ENCODE results near the gene DOCK4. TPM values are rescaled to one million over a fixed set of nuclear protein-coding genes. Genes with fewer than 3 reads are reported as not detected.

The DOCK4 gene
- total and polyA plus RNA-seq, 2 of the 8 experiments (the other 6 are each of a cell fraction or from before 2014, with no cell fraction given): 5.1 to 23.6 TPM

DNA sequence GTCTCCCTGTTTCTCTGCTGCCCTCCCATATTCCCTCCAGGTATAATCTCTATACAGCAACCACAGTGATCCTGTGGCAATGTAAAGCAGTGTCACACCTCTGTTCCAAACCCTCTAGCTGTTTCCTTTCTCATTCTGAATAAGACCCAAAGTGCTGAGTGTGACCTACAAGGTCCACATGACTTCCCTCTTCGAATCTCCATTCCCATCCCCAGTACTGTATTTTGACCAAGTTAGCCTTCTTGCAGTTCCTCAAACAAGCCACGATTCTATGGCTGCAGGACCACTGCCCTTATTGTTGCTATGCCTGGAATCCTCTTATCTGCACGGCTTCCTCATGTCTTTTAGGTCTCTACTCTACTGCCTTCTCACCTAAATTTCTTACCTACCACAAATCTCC lies 291.9 kb downstream of the DOCK4 start (continued):
- TF ChIP-seq, protein P1, sequence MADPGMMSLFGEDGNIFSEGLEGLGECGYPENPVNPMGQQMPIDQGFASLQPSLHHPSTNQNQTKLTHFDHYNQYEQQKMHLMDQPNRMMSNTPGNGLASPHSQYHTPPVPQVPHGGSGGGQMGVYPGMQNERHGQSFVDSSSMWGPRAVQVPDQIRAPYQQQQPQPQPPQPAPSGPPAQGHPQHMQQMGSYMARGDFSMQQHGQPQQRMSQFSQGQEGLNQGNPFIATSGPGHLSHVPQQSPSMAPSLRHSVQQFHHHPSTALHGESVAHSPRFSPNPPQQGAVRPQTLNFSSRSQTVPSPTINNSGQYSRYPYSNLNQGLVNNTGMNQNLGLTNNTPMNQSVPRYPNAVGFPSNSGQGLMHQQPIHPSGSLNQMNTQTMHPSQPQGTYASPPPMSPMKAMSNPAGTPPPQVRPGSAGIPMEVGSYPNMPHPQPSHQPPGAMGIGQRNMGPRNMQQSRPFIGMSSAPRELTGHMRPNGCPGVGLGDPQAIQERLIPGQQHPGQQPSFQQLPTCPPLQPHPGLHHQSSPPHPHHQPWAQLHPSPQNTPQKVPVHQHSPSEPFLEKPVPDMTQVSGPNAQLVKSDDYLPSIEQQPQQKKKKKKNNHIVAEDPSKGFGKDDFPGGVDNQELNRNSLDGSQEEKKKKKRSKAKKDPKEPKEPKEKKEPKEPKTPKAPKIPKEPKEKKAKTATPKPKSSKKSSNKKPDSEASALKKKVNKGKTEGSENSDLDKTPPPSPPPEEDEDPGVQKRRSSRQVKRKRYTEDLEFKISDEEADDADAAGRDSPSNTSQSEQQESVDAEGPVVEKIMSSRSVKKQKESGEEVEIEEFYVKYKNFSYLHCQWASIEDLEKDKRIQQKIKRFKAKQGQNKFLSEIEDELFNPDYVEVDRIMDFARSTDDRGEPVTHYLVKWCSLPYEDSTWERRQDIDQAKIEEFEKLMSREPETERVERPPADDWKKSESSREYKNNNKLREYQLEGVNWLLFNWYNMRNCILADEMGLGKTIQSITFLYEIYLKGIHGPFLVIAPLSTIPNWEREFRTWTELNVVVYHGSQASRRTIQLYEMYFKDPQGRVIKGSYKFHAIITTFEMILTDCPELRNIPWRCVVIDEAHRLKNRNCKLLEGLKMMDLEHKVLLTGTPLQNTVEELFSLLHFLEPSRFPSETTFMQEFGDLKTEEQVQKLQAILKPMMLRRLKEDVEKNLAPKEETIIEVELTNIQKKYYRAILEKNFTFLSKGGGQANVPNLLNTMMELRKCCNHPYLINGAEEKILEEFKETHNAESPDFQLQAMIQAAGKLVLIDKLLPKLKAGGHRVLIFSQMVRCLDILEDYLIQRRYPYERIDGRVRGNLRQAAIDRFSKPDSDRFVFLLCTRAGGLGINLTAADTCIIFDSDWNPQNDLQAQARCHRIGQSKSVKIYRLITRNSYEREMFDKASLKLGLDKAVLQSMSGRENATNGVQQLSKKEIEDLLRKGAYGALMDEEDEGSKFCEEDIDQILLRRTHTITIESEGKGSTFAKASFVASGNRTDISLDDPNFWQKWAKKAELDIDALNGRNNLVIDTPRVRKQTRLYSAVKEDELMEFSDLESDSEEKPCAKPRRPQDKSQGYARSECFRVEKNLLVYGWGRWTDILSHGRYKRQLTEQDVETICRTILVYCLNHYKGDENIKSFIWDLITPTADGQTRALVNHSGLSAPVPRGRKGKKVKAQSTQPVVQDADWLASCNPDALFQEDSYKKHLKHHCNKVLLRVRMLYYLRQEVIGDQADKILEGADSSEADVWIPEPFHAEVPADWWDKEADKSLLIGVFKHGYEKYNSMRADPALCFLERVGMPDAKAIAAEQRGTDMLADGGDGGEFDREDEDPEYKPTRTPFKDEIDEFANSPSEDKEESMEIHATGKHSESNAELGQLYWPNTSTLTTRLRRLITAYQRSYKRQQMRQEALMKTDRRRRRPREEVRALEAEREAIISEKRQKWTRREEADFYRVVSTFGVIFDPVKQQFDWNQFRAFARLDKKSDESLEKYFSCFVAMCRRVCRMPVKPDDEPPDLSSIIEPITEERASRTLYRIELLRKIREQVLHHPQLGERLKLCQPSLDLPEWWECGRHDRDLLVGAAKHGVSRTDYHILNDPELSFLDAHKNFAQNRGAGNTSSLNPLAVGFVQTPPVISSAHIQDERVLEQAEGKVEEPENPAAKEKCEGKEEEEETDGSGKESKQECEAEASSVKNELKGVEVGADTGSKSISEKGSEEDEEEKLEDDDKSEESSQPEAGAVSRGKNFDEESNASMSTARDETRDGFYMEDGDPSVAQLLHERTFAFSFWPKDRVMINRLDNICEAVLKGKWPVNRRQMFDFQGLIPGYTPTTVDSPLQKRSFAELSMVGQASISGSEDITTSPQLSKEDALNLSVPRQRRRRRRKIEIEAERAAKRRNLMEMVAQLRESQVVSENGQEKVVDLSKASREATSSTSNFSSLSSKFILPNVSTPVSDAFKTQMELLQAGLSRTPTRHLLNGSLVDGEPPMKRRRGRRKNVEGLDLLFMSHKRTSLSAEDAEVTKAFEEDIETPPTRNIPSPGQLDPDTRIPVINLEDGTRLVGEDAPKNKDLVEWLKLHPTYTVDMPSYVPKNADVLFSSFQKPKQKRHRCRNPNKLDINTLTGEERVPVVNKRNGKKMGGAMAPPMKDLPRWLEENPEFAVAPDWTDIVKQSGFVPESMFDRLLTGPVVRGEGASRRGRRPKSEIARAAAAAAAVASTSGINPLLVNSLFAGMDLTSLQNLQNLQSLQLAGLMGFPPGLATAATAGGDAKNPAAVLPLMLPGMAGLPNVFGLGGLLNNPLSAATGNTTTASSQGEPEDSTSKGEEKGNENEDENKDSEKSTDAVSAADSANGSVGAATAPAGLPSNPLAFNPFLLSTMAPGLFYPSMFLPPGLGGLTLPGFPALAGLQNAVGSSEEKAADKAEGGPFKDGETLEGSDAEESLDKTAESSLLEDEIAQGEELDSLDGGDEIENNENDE (IDR thresholded peaks at IDR 0.05; ENCODE audit: insufficient replicate concordance, low read length): no peak
- TF ChIP-seq SUZ12 (IDR thresholded peaks at IDR 0.05; ENCODE audit: low read length): no peak
- no peak for TF ChIP-seq SIX5 (IDR thresholded peaks at IDR 0.05; ENCODE audit: low read depth, low read length)
- no peak for TF ChIP-seq NANOG (IDR thresholded peaks at IDR 0.05; ENCODE audit: insufficient read depth, low read depth, low read length, poor library complexity, severe bottlenecking)
- TF ChIP-seq POLR2AphosphoS5 (IDR thresholded peaks at IDR 0.05; ENCODE audit: low read depth, low read length): no peak
- no peak for TF ChIP-seq BRCA1 (IDR thresholded peaks at IDR 0.05; ENCODE audit: low read depth, low read length)
- no peak for TF ChIP-seq CTBP2 (IDR thresholded peaks at IDR 0.05; ENCODE audit: borderline replicate concordance, insufficient read depth, insufficient read length, low read length)
- TF ChIP-seq RAD21 (IDR thresholded peaks at IDR 0.05 in 1 of 2, conservative IDR thresholded peaks at IDR 0.05 in 1 of 2; ENCODE audit: low read depth in 2 of 2, low read length in 2 of 2): no peak
- TF ChIP-seq BACH1 (IDR thresholded peaks at IDR 0.05; ENCODE audit: low read length): no peak
- TF ChIP-seq HDAC6 (IDR thresholded peaks at IDR 0.05; ENCODE audit: low read depth, low read length): no peak
- no peak for TF ChIP-seq RXRA (IDR thresholded peaks at IDR 0.05; ENCODE audit: insufficient read depth, low read depth, low read length)
- no peak for TF ChIP-seq POU5F1 (IDR thresholded peaks at IDR 0.05; ENCODE audit: low read depth, low read length)

All from H1 (cell line).